IPS-NIHi11 (cell line): ENCODE measurements around the gene ZNF618.
A peak's percentile ranks its signal among the peaks of the same experiment; 100 is the strongest.

Experiments used
- DNase-seq: peaks from one replicate; pipeline ENCODE4 v3.0.0; 2012; ENCODE audit warnings: mixed read lengths, low spot score

ZNF618 gene

GRCh38 chr9:114023961-114024360, 147.9 kb downstream of the ZNF618 start:
- DNase-seq: no peak

- no peak for DNase-seq
These were observed 149.2 kb downstream of the ZNF618 start for GRCh38 chr9:114025196-114025753.

GRCh38 chr9:114025760-114026159, 149.7 kb downstream of the ZNF618 start:
- DNase-seq: no peak

GRCh38 chr9:114026335-114026734, 150.2 kb downstream of the ZNF618 start:
- DNase-seq: no peak

- DNase-seq: no peak
These were observed 151.2 kb downstream of the ZNF618 start for GRCh38 chr9:114027159-114027862.

- no peak for DNase-seq
These were observed 151.9 kb downstream of the ZNF618 start for GRCh38 chr9:114027863-114028465.

GRCh38 chr9:114028646-114029045, 152.5 kb downstream of the ZNF618 start:
- no peak for DNase-seq

- no peak for DNase-seq
These were observed 153.4 kb downstream of the ZNF618 start for GRCh38 chr9:114029311-114030170.

- DNase-seq: no peak
These were observed 154.3 kb downstream of the ZNF618 start for GRCh38 chr9:114030364-114030763.

GRCh38 chr9:114031037-114031630, 155.0 kb downstream of the ZNF618 start:
- no peak for DNase-seq

- DNase-seq: no peak
These were observed 156.1 kb downstream of the ZNF618 start for GRCh38 chr9:114031948-114032840.

- DNase-seq: peak; percentile 80
These were observed 157.4 kb downstream of the ZNF618 start for GRCh38 chr9:114033397-114034103.

- no peak for DNase-seq
These were observed 158.1 kb downstream of the ZNF618 start for GRCh38 chr9:114034196-114034595.

GRCh38 chr9:114034661-114035062, 158.6 kb downstream of the ZNF618 start:
- DNase-seq: no peak

GRCh38 chr9:114035221-114035844, 159.2 kb downstream of the ZNF618 start:
- DNase-seq: no peak

GRCh38 chr9:114035845-114036801, 160.0 kb downstream of the ZNF618 start:
- DNase-seq: no peak

GRCh38 chr9:114037249-114037648, 161.1 kb downstream of the ZNF618 start:
- no peak for DNase-seq

GRCh38 chr9:114037961-114038723, 162.0 kb downstream of the ZNF618 start:
- DNase-seq: peak; percentile 72
